Subcutaneous abdominal adipose tissue (tissue), 5 donors: ENCODE measurements around the gene MIDN.

Experiments
- H3K27ac ChIP-seq: one replicate; pipeline ENCODE4 v1.7.0; 2013; ENCODE audit warnings: low read depth, mild to moderate bottlenecking, inconsistent platforms, low read length, moderate library complexity
- H3K27me3 ChIP-seq, 5 donors: one replicate each; pipeline ENCODE4 v1.7.0; 2013; ENCODE audit warnings: low read length in 5 of 5, inconsistent platforms in 1 of 5; ENCODE audit not compliant: control insufficient read depth in 5 of 5, insufficient read depth in 4 of 5
- H3K36me3 ChIP-seq, 5 donors: one replicate each; pipeline ENCODE4 v1.7.0; 2013; ENCODE audit warnings: low read length in 5 of 5; ENCODE audit not compliant: control insufficient read depth in 5 of 5, insufficient read depth in 5 of 5
- H3K4me1 ChIP-seq, 5 donors: one replicate each; pipeline ENCODE4 v1.7.0; 2013; ENCODE audit warnings: low read length in 5 of 5, mild to moderate bottlenecking in 3 of 5, moderate library complexity in 1 of 5; ENCODE audit not compliant: control insufficient read depth in 5 of 5, insufficient read depth in 5 of 5
- H3K4me3 ChIP-seq, 5 donors: one replicate each; pipeline ENCODE4 v1.7.0; 2013; ENCODE audit warnings: low read length in 5 of 5, low read depth in 1 of 5
- H3K9ac ChIP-seq, 5 donors: one replicate each; pipeline ENCODE4 v1.7.0; 2013; ENCODE audit warnings: low read length in 5 of 5, mild to moderate bottlenecking in 4 of 5, moderate library complexity in 3 of 5
- H3K9me3 ChIP-seq, 5 donors: one replicate each; pipeline ENCODE4 v1.7.0; 2013; ENCODE audit warnings: low read length in 5 of 5; ENCODE audit not compliant: control insufficient read depth in 5 of 5
- donor health status: healthy.
- donor health status: healthy.
- donor health status: healthy.
- donor health status: healthy.
- donor health status: healthy.

MIDN gene

GRCh38 chr19:1283207-1283916, 35.0 kb downstream of the MIDN start:
- Histone ChIP-seq H3K4me1 (peaks cover 0 to 17% (median 13%) of the 10 kb centered on the region in 5 donors), H3K9me3 (no peaks in the 10 kb centered on the region), H3K27ac (no peak overlapping the region), H3K4me3 (no peak overlapping the region), H3K36me3 (peaks cover 0 to 11% (median 8%) of the 10 kb centered on the region in 5 donors), H3K27me3 (peaks cover 44 to 51% (median 48%) of the 10 kb centered on the region in 5 donors), H3K9ac (no peak overlapping the region)

GRCh38 chr19:1283917-1284292, 35.5 kb downstream of the MIDN start:
- peaks cover 0 to 17% (median 13%) of the 10 kb centered on the region in 5 donors for H3K4me1 ChIP-seq
- H3K4me3 ChIP-seq = no peak overlapping the region
- H3K27ac ChIP-seq = no peak overlapping the region
- peaks cover 0 to 8% (median 6%) of the 10 kb centered on the region in 5 donors for H3K36me3 ChIP-seq
- H3K9ac ChIP-seq = no peak overlapping the region
- H3K9me3 ChIP-seq = no peaks in the 10 kb centered on the region
- peaks cover 46 to 56% (median 54%) of the 10 kb centered on the region in 5 donors for H3K27me3 ChIP-seq

- Histone ChIP-seq H3K27me3 (peaks cover 51 to 61% (median 59%) of the 10 kb centered on the region in 5 donors), H3K4me1 (peaks cover 0 to 17% (median 13%) of the 10 kb centered on the region in 5 donors), H3K4me3 (no peak overlapping the region)
Measured at GRCh38 chr19:1284293-1284978, 36.1 kb downstream of the MIDN start.

GRCh38 chr19:1284979-1285736, 36.8 kb downstream of the MIDN start:
- H3K27ac ChIP-seq = no peak overlapping the region
- H3K4me1 ChIP-seq = peaks cover 0 to 14% (median 8%) of the 10 kb centered on the region in 5 donors
- peaks cover 52 to 68% (median 65%) of the 10 kb centered on the region in 5 donors for H3K27me3 ChIP-seq
- no peaks in the 10 kb centered on the region for H3K36me3 ChIP-seq
- H3K4me3 ChIP-seq = no peak overlapping the region
- H3K9ac ChIP-seq = no peak overlapping the region
- no peaks in the 10 kb centered on the region for H3K9me3 ChIP-seq

More at GRCh38 chr19:1284293-1284978, 36.1 kb downstream of the MIDN start:
- peaks cover 0 to 2% (median 1%) of the 10 kb centered on the region in 5 donors for H3K36me3 ChIP-seq
- no peaks in the 10 kb centered on the region for H3K9me3 ChIP-seq
- no peak overlapping the region for H3K27ac ChIP-seq
- no peak overlapping the region for H3K9ac ChIP-seq

- peaks cover 52 to 74% (median 70%) of the 10 kb centered on the region in 5 donors for H3K27me3 ChIP-seq
- no peak within 1 kb of the TSS for H3K9ac ChIP-seq
- no peaks in the 10 kb centered on the region for H3K36me3 ChIP-seq
- no peaks in the 10 kb centered on the region for H3K9me3 ChIP-seq
- H3K4me1 ChIP-seq = peaks cover 0 to 14% (median 8%) of the 10 kb centered on the region in 5 donors
- no peak within 1 kb of the TSS for H3K4me3 ChIP-seq
- no peak within 1 kb of the TSS for H3K27ac ChIP-seq
Measured at GRCh38 chr19:1285737-1286360, 37.5 kb downstream of the MIDN start, which contains the start of gene EFNA2. EFNA2 (plus strand) TSS chr19:1285873; CDS start chr19:1286169, 296 bp downstream.

- Histone ChIP-seq H3K9me3 (no peaks in the 10 kb centered on the region), H3K27ac (no peak overlapping the region), H3K36me3 (no peaks in the 10 kb centered on the region), H3K4me1 (peaks cover 0 to 14% (median 8%) of the 10 kb centered on the region in 5 donors), H3K9ac (no peak overlapping the region), H3K27me3 (peaks cover 54 to 83% (median 76%) of the 10 kb centered on the region in 5 donors), H3K4me3 (no peak overlapping the region)
Measured at GRCh38 chr19:1286487-1287353, 38.3 kb downstream of the MIDN start.

- peaks cover 63 to 91% (median 83%) of the 10 kb centered on the region in 5 donors for H3K27me3 ChIP-seq
- H3K9ac ChIP-seq = no peak overlapping the region
- no peak overlapping the region for H3K27ac ChIP-seq
- H3K4me3 ChIP-seq = no peak overlapping the region
- no peaks in the 10 kb centered on the region for H3K9me3 ChIP-seq
- H3K36me3 ChIP-seq = no peaks in the 10 kb centered on the region
- H3K4me1 ChIP-seq = peaks cover 0 to 14% (median 8%) of the 10 kb centered on the region in 5 donors
Measured at GRCh38 chr19:1287354-1288225, 39.2 kb downstream of the MIDN start.

GRCh38 chr19:1288226-1288612, 39.8 kb downstream of the MIDN start:
- H3K4me1 ChIP-seq = peaks cover 0 to 14% (median 8%) of the 10 kb centered on the region in 5 donors
- no peak overlapping the region for H3K4me3 ChIP-seq
- H3K27me3 ChIP-seq = peaks cover 64 to 91% (median 83%) of the 10 kb centered on the region in 5 donors
- H3K9me3 ChIP-seq = no peaks in the 10 kb centered on the region
- no peak overlapping the region for H3K9ac ChIP-seq
- no peaks in the 10 kb centered on the region for H3K36me3 ChIP-seq
- H3K27ac ChIP-seq = no peak overlapping the region
